Stomach (tissue), 4 donors: ENCODE measurements around the gene ARHGEF3.

Experiments used
- CTCF ChIP-seq, 7 experiments: fragments of 450-650 bp in 4 of 7; fragments of 200-600 bp in 3 of 7; sonication (generic) in 3 of 7; IDR thresholded peaks; one replicate each; pipeline ENCODE4 v1.5.1; 2016 to 2019; ENCODE audit warnings: antibody characterized with exemption in 7 of 7, control low read depth in 2 of 7, mild to moderate bottlenecking in 1 of 7
- EP300 ChIP-seq: sonication (generic); formaldehyde crosslinking; IDR thresholded peaks from one replicate; pipeline ENCODE4 v1.6.1; 2017; ENCODE audit warnings: antibody characterized with exemption
- POLR2A ChIP-seq, 4 donors: fragments of 450-650 bp; IDR thresholded peaks; one replicate each; pipeline ENCODE4 v1.6.1; 2016; ENCODE audit warnings: antibody characterized with exemption in 4 of 4, control low read depth in 2 of 4, mild to moderate bottlenecking in 1 of 4, moderate library complexity in 1 of 4
- POLR2AphosphoS5 ChIP-seq, 3 donors: sonication (generic); formaldehyde crosslinking; IDR thresholded peaks; one replicate each; pipeline ENCODE4 v1.6.1; 2016; ENCODE audit warnings: antibody characterized with exemption in 3 of 3

DNA sequence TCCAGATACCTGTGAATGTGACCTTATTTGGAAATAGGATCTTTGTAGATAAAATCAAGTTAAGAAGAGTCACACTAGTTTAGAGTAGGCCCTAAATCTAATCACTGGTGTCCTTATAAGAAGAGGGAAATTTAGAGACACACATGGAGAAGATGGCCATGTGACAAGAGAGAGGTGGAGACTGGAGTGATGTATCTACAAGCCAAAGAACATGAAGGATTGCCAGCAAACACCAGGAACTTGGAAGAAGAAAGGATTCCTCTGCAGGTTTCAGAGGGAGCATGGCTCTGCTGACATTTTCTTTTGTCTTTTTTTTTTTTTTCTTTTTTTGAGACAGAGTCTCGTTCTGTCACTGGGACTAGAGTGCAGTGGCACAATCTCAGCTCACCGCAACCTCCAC, 20.8 kb downstream of the ARHGEF3 start:
- TF ChIP-seq EP300, result no peak
- no peak for TF ChIP-seq CTCF (IDR thresholded peaks at IDR 0.05)
- no peak for TF ChIP-seq POLR2A (IDR thresholded peaks at IDR 0.05)
- TF ChIP-seq POLR2AphosphoS5 (IDR thresholded peaks at IDR 0.05), result no peak
